ENCODE results near the gene NPSR1. TPM values are rescaled to one million over a fixed set of nuclear protein-coding genes. Genes with fewer than 3 reads are reported as not detected.

The NPSR1 gene
- total RNA-seq, 4 donors from 2014 or later, result not detected

DNA sequence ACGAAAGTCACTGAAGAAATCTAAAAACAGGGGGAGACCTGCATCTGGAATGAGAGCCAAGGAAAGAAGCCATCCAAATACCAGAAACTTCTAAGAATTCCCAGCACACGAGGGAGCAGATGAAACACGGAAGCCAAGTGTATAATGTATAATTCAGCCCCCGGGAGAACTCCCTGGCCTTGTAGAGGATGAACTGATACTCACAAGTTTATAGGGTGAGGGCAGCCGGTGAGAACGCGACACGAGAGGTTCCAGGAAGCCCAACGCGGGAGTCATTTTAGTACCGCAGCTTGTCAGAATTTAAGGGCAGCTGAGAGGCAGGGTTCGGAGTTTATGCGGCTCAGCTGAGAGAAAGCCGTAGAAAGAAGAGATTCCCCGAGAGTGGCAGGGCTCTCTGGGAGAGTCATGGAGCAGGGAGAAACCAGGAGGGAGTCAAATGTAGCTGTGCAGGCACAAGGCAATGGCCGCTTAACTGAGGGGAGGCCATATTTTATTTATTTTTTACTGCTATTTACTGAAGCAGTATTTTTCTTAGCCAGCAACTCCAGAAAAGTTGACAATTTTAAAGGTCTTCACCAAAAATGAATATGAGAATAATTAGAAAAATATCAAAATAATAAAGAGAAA lies 164.0 kb downstream of the NPSR1 start:
- Histone ChIP-seq H3K4me3 (no peak overlapping the region), H3K4me1 (no peaks in the 10 kb centered on the region), H3K36me3 (no peaks in the 10 kb centered on the region), H3K27ac (replicated peaks in 1 of 4) (no peak overlapping the region), H3K27me3 (no peaks in the 10 kb centered on the region), H3K9me3 (no peaks in the 10 kb centered on the region)
- TF ChIP-seq, protein P1, sequence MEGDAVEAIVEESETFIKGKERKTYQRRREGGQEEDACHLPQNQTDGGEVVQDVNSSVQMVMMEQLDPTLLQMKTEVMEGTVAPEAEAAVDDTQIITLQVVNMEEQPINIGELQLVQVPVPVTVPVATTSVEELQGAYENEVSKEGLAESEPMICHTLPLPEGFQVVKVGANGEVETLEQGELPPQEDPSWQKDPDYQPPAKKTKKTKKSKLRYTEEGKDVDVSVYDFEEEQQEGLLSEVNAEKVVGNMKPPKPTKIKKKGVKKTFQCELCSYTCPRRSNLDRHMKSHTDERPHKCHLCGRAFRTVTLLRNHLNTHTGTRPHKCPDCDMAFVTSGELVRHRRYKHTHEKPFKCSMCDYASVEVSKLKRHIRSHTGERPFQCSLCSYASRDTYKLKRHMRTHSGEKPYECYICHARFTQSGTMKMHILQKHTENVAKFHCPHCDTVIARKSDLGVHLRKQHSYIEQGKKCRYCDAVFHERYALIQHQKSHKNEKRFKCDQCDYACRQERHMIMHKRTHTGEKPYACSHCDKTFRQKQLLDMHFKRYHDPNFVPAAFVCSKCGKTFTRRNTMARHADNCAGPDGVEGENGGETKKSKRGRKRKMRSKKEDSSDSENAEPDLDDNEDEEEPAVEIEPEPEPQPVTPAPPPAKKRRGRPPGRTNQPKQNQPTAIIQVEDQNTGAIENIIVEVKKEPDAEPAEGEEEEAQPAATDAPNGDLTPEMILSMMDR (IDR thresholded peaks at IDR 0.05), result no peak
- TF ChIP-seq POLR2A (IDR thresholded peaks at IDR 0.05; ENCODE audit: low read depth) (no peak), EP300 (IDR thresholded peaks at IDR 0.05) (no peak), POLR2AphosphoS5 (IDR thresholded peaks at IDR 0.05) (no peak)
- DNase-seq (ENCODE audit: extremely low spot score), result no peak
- 69% methylated on average over 16 of the region's 16 CpGs for WGBS
- intact Hi-C loops (cut with DNase I), result loop anchor here (5.0 kb wide), 1 partner anchor 715 kb away; no protein-coding TSS in a partner anchor

DNA sequence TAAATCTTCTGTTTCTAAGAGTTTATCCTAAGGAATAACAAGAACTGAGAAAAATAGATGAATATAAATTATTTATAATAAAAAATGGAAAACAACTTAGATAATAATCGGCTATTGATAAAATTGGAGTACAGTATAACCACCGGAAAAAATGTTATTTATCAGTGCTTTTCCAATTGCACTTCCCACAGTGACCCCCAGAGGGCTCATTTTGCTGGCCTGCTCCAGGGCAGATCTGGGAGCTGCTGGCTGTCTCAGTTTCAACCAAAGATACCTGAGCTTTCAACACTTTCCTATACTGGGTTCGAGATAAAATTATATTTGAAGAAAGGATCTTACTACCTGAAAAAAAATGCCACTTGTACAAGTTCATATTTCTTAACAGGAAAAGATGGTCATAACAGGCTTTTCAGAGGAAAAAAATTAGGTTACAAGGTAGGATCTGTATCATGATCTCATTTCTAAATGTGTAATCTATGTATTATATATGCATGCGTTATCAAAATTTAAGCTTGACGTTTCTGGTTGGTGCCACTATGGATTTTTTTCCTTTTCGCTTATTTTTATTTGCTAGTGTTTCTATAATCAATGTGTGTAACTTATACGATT lies 165.7 kb downstream of the NPSR1 start:
- intact Hi-C loops (cut with DNase I), result loop anchor here (5.0 kb wide), 1 partner anchor 714 kb away; no protein-coding TSS in a partner anchor
- WGBS, result 58% methylated on average over 7 of the region's 7 CpGs
- H3K36me3 ChIP-seq, result no peaks in the 10 kb centered on the region

DNA sequence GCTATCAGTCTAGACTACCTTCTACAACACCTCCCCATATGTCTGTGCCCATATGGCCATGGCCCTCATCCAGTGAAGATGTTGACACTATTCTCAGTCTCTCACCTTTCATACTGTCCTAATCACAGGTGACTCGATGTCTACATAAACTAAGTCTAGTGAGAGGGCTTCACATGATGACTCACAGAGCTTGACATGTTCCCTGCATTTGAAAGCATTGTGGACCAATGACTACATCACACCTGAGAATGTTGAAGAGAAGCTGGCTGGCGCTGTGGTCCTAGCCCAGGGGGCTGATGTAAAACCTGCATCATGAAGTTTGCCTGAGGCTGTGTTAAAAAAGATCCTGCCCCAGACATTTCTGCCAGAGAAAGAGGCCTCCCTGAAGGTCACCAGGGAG lies 167.2 kb downstream of the NPSR1 start:
- Histone ChIP-seq H3K27ac (replicated peaks in 1 of 4) (no peak overlapping the region), H3K4me3 (no peak overlapping the region), H3K27me3 (no peaks in the 10 kb centered on the region), H3K4me1 (no peaks in the 10 kb centered on the region), H3K36me3 (no peaks in the 10 kb centered on the region), H3K9me3 (no peaks in the 10 kb centered on the region)
- TF ChIP-seq, protein P1 (IDR thresholded peaks at IDR 0.05), result no peak
- no peak for TF ChIP-seq POLR2A (IDR thresholded peaks at IDR 0.05; ENCODE audit: low read depth)
- TF ChIP-seq EP300 (IDR thresholded peaks at IDR 0.05), result no peak
- no peak for TF ChIP-seq POLR2AphosphoS5 (IDR thresholded peaks at IDR 0.05)
- no peak for DNase-seq (ENCODE audit: extremely low spot score)
- intact Hi-C loops (cut with DNase I), result no loop called here
- 93% methylated on average over 2 of the region's 2 CpGs for WGBS

More for the DNA sequence above, 165.7 kb downstream of the NPSR1 start:
- Histone ChIP-seq H3K4me1 (no peaks in the 10 kb centered on the region), H3K4me3 (no peak overlapping the region), H3K27ac (replicated peaks in 1 of 4) (no peak overlapping the region), H3K9me3 (no peaks in the 10 kb centered on the region), H3K27me3 (no peaks in the 10 kb centered on the region)
- TF ChIP-seq POLR2A (IDR thresholded peaks at IDR 0.05; ENCODE audit: low read depth) (no peak), EP300 (IDR thresholded peaks at IDR 0.05) (no peak), POLR2AphosphoS5 (IDR thresholded peaks at IDR 0.05) (no peak)
- TF ChIP-seq, protein P1 (IDR thresholded peaks at IDR 0.05), result peak; percentile 73 to 87 (median 77)
- no peak for DNase-seq (ENCODE audit: extremely low spot score)

DNA sequence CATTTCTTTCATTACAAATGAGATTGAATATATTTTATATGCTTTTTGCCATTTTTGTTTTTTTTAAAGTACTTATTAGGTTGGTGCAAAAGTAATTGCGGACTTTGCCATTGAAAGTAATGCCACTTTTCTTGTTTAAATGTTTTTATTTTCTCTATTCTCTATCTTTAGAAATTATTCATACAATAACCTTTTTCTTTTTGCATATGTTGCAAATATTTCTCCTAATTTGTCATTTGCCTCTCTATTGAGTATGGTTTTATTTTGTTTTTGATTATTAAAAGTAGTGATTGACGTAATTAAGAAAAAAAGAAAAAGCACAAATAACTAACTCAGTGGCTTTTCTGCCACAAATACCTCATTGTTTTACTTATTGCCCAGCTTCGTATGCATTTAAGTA lies 172.4 kb downstream of the NPSR1 start:
- DNase-seq (ENCODE audit: extremely low spot score), result no peak
- no peak overlapping the region for H3K4me3 ChIP-seq
- peaks cover 0 to 3% (median 0%) of the 10 kb centered on the region in 4 donors for H3K27me3 ChIP-seq
- H3K27ac ChIP-seq (replicated peaks in 1 of 4), result no peak overlapping the region
- H3K4me1 ChIP-seq, result no peaks in the 10 kb centered on the region
- TF ChIP-seq POLR2A (IDR thresholded peaks at IDR 0.05; ENCODE audit: low read depth), result no peak
- TF ChIP-seq, protein P1 (IDR thresholded peaks at IDR 0.05), result no peak
- no peak for TF ChIP-seq EP300 (IDR thresholded peaks at IDR 0.05)
- no peaks in the 10 kb centered on the region for H3K9me3 ChIP-seq
- WGBS, result 89% methylated on average over 3 of the region's 3 CpGs
- H3K36me3 ChIP-seq, result no peaks in the 10 kb centered on the region
- intact Hi-C loops (cut with DNase I), result no loop called here
